Spleen (tissue), 7 donors: ENCODE results near the gene SEC24C.

Experiments used
- CTCF ChIP-seq, 11 experiments: fragments of 200-600 bp in 7 of 11; fragments of 450-650 bp in 4 of 11; sonication (generic) in 4 of 11; IDR thresholded peaks in 8 of 11; conservative IDR thresholded peaks in 3 of 11; 1 replicate in 7 of 11; 2 replicates in 4 of 11; pipeline versions ENCODE4 v1.4.0 to v1.8.0; 2016 to 2021; ENCODE audit warnings: antibody characterized with exemption in 11 of 11, inconsistent platforms in 4 of 11, mild to moderate bottlenecking in 1 of 11
- POLR2A ChIP-seq, 3 donors: fragments of 450-650 bp; IDR thresholded peaks; one replicate each; pipeline ENCODE4 v1.5.1; 2017; ENCODE audit warnings: antibody characterized with exemption in 3 of 3, mild to moderate bottlenecking in 1 of 3
- donor health status: DM: no; HTN: no; CAD: no; lungs with moderate emphysema.
- donor health status: DM: no; HTN: no; CAD: no.
- donor health status: DM: no; HTN: no; CAD: no.

DNA sequence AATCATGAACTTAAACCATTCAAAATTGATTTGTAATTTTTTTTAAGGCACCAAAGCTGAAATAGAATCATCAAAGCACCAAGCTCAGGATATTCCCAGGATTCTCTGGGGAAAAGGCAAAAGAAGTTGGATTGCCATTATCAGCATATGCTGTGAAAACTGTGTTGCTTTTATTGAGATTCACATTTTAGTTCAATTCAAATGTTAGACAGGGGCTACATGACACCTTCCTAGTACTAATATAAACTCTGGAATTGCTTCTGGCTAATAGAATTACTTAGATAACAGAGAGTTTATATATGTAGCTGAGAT lies 71.5 kb downstream of the SEC24C start:
- TF ChIP-seq POLR2A (IDR thresholded peaks at IDR 0.05) (no peak), CTCF (IDR thresholded peaks at IDR 0.05 in 8 of 11, conservative IDR thresholded peaks at IDR 0.05 in 3 of 11) (no peak)
